ENCODE results near the gene TNFRSF13B.
"Not testable (repeated sequence)": the region's sequence is repeated elsewhere in the genome, so short reads cannot be mapped to it uniquely, and the experiment has no call there.

Gene TNFRSF13B

GRCh38 chr17:16961792-16962191 is 10.1 kb downstream of the TNFRSF13B start:
- in situ Hi-C loops (cut with HindIII; ENCODE audit: low sequenced_read_pairs) = no loop called here

GRCh38 chr17:16961022-16961421 is 10.9 kb downstream of the TNFRSF13B start:
- in situ Hi-C loops (cut with HindIII; ENCODE audit: low sequenced_read_pairs) = not testable (repeated sequence)

GRCh38 chr17:16955011-16955410 is 16.9 kb downstream of the TNFRSF13B start:
- in situ Hi-C loops (cut with HindIII; ENCODE audit: low sequenced_read_pairs) = not testable (repeated sequence)

- in situ Hi-C loops (cut with HindIII; ENCODE audit: low sequenced_read_pairs) = no loop called here
These were observed 17.4 kb downstream of the TNFRSF13B start for GRCh38 chr17:16954521-16954920.

- in situ Hi-C loops (cut with HindIII; ENCODE audit: low sequenced_read_pairs) = no loop called here
These were observed 18.1 kb downstream of the TNFRSF13B start for GRCh38 chr17:16953841-16954240.

GRCh38 chr17:16953347-16953746 is 18.6 kb downstream of the TNFRSF13B start:
- in situ Hi-C loops (cut with HindIII; ENCODE audit: low sequenced_read_pairs) = no loop called here

- in situ Hi-C loops (cut with HindIII; ENCODE audit: low sequenced_read_pairs) = no loop called here
These were observed 19.5 kb downstream of the TNFRSF13B start for GRCh38 chr17:16952401-16952800.

- in situ Hi-C loops (cut with HindIII; ENCODE audit: low sequenced_read_pairs) = no loop called here
These were observed 21.4 kb downstream of the TNFRSF13B start for GRCh38 chr17:16950488-16950887.

GRCh38 chr17:16948587-16949376 is 23.1 kb downstream of the TNFRSF13B start:
- in situ Hi-C loops (cut with HindIII; ENCODE audit: low sequenced_read_pairs) = no loop called here

- in situ Hi-C loops (cut with HindIII; ENCODE audit: low sequenced_read_pairs) = no loop called here
These were observed 24.4 kb downstream of the TNFRSF13B start for GRCh38 chr17:16947470-16947869.

GRCh38 chr17:16945663-16946218 is 26.2 kb downstream of the TNFRSF13B start:
- in situ Hi-C loops (cut with HindIII; ENCODE audit: low sequenced_read_pairs) = no loop called here

- in situ Hi-C loops (cut with HindIII; ENCODE audit: low sequenced_read_pairs) = no loop called here
These were observed 26.8 kb downstream of the TNFRSF13B start for GRCh38 chr17:16945136-16945482.

- in situ Hi-C loops (cut with HindIII; ENCODE audit: low sequenced_read_pairs) = no loop called here
These were observed 27.4 kb downstream of the TNFRSF13B start for GRCh38 chr17:16944334-16945135.

- in situ Hi-C loops (cut with HindIII; ENCODE audit: low sequenced_read_pairs) = no loop called here
These were observed 28.2 kb downstream of the TNFRSF13B start for GRCh38 chr17:16943541-16944333.

- in situ Hi-C loops (cut with HindIII; ENCODE audit: low sequenced_read_pairs) = no loop called here
These were observed 28.9 kb downstream of the TNFRSF13B start for GRCh38 chr17:16943032-16943352.

GRCh38 chr17:16942141-16943031 is 29.5 kb downstream of the TNFRSF13B start:
- in situ Hi-C loops (cut with HindIII; ENCODE audit: low sequenced_read_pairs) = no loop called here

GRCh38 chr17:16941072-16942036 is 30.6 kb downstream of the TNFRSF13B start:
- in situ Hi-C loops (cut with HindIII; ENCODE audit: low sequenced_read_pairs) = no loop called here

- in situ Hi-C loops (cut with HindIII; ENCODE audit: low sequenced_read_pairs) = no loop called here
These were observed 31.6 kb downstream of the TNFRSF13B start for GRCh38 chr17:16940116-16940881.

All from endothelial cell of hepatic sinusoid (primary cell).